HG03135 (cell line): Measurements from ENCODE around the gene ZFHX3.

Experiments used
- ATAC-seq: cut with Tn5 transposase; IDR thresholded peaks from one replicate; pipeline ENCODE4 v1.9.1; 2021; ENCODE audit warnings: mild to moderate bottlenecking, moderate library complexity; ENCODE audit not compliant: unreplicated experiment

ZFHX3 gene

GRCh38 chr16:72857834-72858664, 189.9 kb downstream of the ZFHX3 start:
- no peak for ATAC-seq

- ATAC-seq: no peak
Measured at GRCh38 chr16:72856797-72857196, 191.1 kb downstream of the ZFHX3 start.

GRCh38 chr16:72854267-72854959, 193.5 kb downstream of the ZFHX3 start:
- ATAC-seq: no peak

- ATAC-seq: no peak
Measured at GRCh38 chr16:72853575-72854266, 194.2 kb downstream of the ZFHX3 start.

- no peak for ATAC-seq
Measured at GRCh38 chr16:72852421-72852820, 195.5 kb downstream of the ZFHX3 start.

- no peak for ATAC-seq
Measured at GRCh38 chr16:72850853-72851252, 197.1 kb downstream of the ZFHX3 start.

- no peak for ATAC-seq
Measured at GRCh38 chr16:72850021-72850420, 197.9 kb downstream of the ZFHX3 start.

- no peak for ATAC-seq
Measured at GRCh38 chr16:72848759-72849664, 198.9 kb downstream of the ZFHX3 start.

- ATAC-seq: no peak
Measured at GRCh38 chr16:72848028-72848400, 199.9 kb downstream of the ZFHX3 start.

GRCh38 chr16:72847187-72848027, 200.5 kb downstream of the ZFHX3 start:
- no peak for ATAC-seq

- no peak for ATAC-seq
Measured at GRCh38 chr16:72846594-72846993, 201.3 kb downstream of the ZFHX3 start.

- ATAC-seq: no peak
Measured at GRCh38 chr16:72845322-72846020, 202.5 kb downstream of the ZFHX3 start.

- ATAC-seq: no peak
Measured at GRCh38 chr16:72844225-72844920, 203.6 kb downstream of the ZFHX3 start.

GRCh38 chr16:72841506-72841905, 206.4 kb downstream of the ZFHX3 start:
- no peak for ATAC-seq

- no peak for ATAC-seq
Measured at GRCh38 chr16:72840631-72841381, 207.1 kb downstream of the ZFHX3 start.

- no peak for ATAC-seq
Measured at GRCh38 chr16:72838951-72839350, 209.0 kb downstream of the ZFHX3 start.

GRCh38 chr16:72838586-72838910, 209.4 kb downstream of the ZFHX3 start:
- no peak for ATAC-seq
